IMR-90 (cell line): ENCODE measurements around the gene UMODL1. TPM values are rescaled to one million over a fixed set of nuclear protein-coding genes. Genes with fewer than 3 reads are reported as not detected.

Experiments
- ATAC-seq: fragments of 200-7000 bp; cut with Tn5 transposase; 2 replicates; pipeline ENCODE4 v1.9.1; 2020; ENCODE audit warnings: low read depth, mild to moderate bottlenecking, moderate library complexity
- BruUV-seq: library from RNA; stranded (reverse); fragments of 400-500 nt; replicated peaks from 2 replicates; lab custom pipeline; 2021; lab: Mats Ljungman, UMichigan
- CTCF ChIA-PET: fragments of 300-600 bp; formaldehyde crosslinking; extraction: SDS; loops from one replicate; lab custom pipeline; 2021; ENCODE audit warnings: antibody characterized with exemption; lab: Yijun Ruan, JAX
- POLR2A ChIA-PET: fragments of 300-600 bp; sonication (Branson Sonifier 250); formaldehyde crosslinking; loops from one replicate; lab custom pipeline; 2022; ENCODE audit warnings: antibody characterized with exemption; ENCODE audit not compliant: unreplicated experiment; lab: Charles Lee
- DNase-seq: peaks from one replicate; pipeline ENCODE4 v3.0.0; 2013
- H2AFZ ChIP-seq: replicated peaks from 2 replicates; pipeline ENCODE3; 2013; ENCODE audit warnings: low read length, mild to moderate bottlenecking; ENCODE audit not compliant: poor library complexity
- H2AK5ac ChIP-seq: 2 replicates; pipeline ENCODE4 v1.6.1; 2013; ENCODE audit warnings: low read depth, low read length, inconsistent platforms
- H2AK9ac ChIP-seq: replicated peaks from 2 replicates; pipeline ENCODE3; 2013; ENCODE audit warnings: mild to moderate bottlenecking, low read depth, low read length, moderate library complexity; ENCODE audit not compliant: poor library complexity
- H2BK120ac ChIP-seq: 2 replicates; pipeline ENCODE4 v1.6.1; 2013; ENCODE audit warnings: low read depth, low read length, inconsistent platforms
- H2BK15ac ChIP-seq: 3 replicates; pipeline ENCODE4 v1.6.1; 2013; ENCODE audit warnings: low read depth, low read length, inconsistent platforms
- H2BK20ac ChIP-seq: 2 replicates; pipeline ENCODE4 v1.6.1; 2013; ENCODE audit warnings: low read depth, mild to moderate bottlenecking, inconsistent platforms, low read length, moderate library complexity
- H2BK5ac ChIP-seq: 2 replicates; pipeline ENCODE4 v1.6.1; 2013; ENCODE audit warnings: mild to moderate bottlenecking, low read depth, low read length, inconsistent platforms; ENCODE audit not compliant: poor library complexity, severe bottlenecking
- H3K14ac ChIP-seq: replicated peaks from 2 replicates; pipeline ENCODE4 v1.6.1; 2013; ENCODE audit warnings: low read depth, low read length, inconsistent platforms
- H3K18ac ChIP-seq: 2 replicates; pipeline ENCODE4 v1.6.1; 2013; ENCODE audit warnings: low read depth, low read length, control low read depth
- H3K23ac ChIP-seq: 2 replicates; pipeline ENCODE4 v1.6.1; 2013; ENCODE audit warnings: low read depth, low read length, inconsistent platforms
- H3K27ac ChIP-seq: 2 replicates; pipeline ENCODE4 v1.5.1; 2013; ENCODE audit warnings: mild to moderate bottlenecking, control low read depth, low read length; ENCODE audit not compliant: insufficient read depth
- H3K27me3 ChIP-seq: 2 replicates; pipeline ENCODE4 v1.6.1; 2013; ENCODE audit warnings: low read length; ENCODE audit not compliant: control insufficient read depth, insufficient read depth
- H3K36me3 ChIP-seq: 2 replicates; pipeline ENCODE4 v1.6.1; 2013; ENCODE audit warnings: low read length, mixed read lengths; ENCODE audit not compliant: control insufficient read depth, insufficient read depth
- H3K4ac ChIP-seq: 2 replicates; pipeline ENCODE4 v1.6.1; 2013; ENCODE audit warnings: low read depth, low read length, inconsistent platforms
- H3K4me1 ChIP-seq: 2 replicates; pipeline ENCODE4 v1.6.1; 2013; ENCODE audit warnings: low read length, mixed read lengths; ENCODE audit not compliant: control insufficient read depth, insufficient read depth
- H3K4me2 ChIP-seq: 2 replicates; pipeline ENCODE4 v1.6.1; 2013; ENCODE audit warnings: low read depth, mild to moderate bottlenecking, control low read depth, low read length, moderate library complexity
- H3K4me3 ChIP-seq: 2 replicates; pipeline ENCODE4 v1.5.1; 2013; ENCODE audit warnings: low read depth, mild to moderate bottlenecking, control low read depth, low read length, moderate library complexity; ENCODE audit not compliant: insufficient read depth
- H3K56ac ChIP-seq: 2 replicates; pipeline ENCODE4 v1.6.1; 2013; ENCODE audit warnings: low read length, inconsistent platforms; ENCODE audit not compliant: insufficient read depth; ENCODE audit errors: extremely low read depth
- H3K79me1 ChIP-seq, 2 experiments: 2 replicates each; pipeline ENCODE4 v1.6.1; 2013; ENCODE audit warnings: low read length in 2 of 2, inconsistent platforms in 1 of 2, low read depth in 1 of 2
- H3K9ac ChIP-seq: 2 replicates; pipeline ENCODE4 v1.6.1; 2013; ENCODE audit warnings: low read depth, low read length, control low read depth
- H3K9me1 ChIP-seq: 2 replicates; pipeline ENCODE4 v1.6.1; 2013; ENCODE audit warnings: low read length, inconsistent platforms; ENCODE audit not compliant: insufficient read depth
- H3K9me3 ChIP-seq: 2 replicates; pipeline ENCODE4 v1.6.1; 2013; ENCODE audit warnings: low read length; ENCODE audit not compliant: control insufficient read depth, insufficient read depth
- H4K20me1 ChIP-seq: 2 replicates; pipeline ENCODE4 v1.6.1; 2013; ENCODE audit warnings: low read length, inconsistent platforms; ENCODE audit not compliant: insufficient read depth
- H4K5ac ChIP-seq: 2 replicates; pipeline ENCODE4 v1.6.1; 2013; ENCODE audit warnings: mild to moderate bottlenecking, low read depth, low read length, control low read depth
- H4K8ac ChIP-seq, 2 experiments: 2 replicates each; pipeline ENCODE4 v1.6.1; 2013; ENCODE audit warnings: low read depth in 2 of 2, low read length in 2 of 2, control low read depth in 1 of 2, inconsistent platforms in 1 of 2
- H4K91ac ChIP-seq: 2 replicates; pipeline ENCODE4 v1.6.1; 2013; ENCODE audit warnings: low read depth, low read length, inconsistent platforms; ENCODE audit not compliant: insufficient read depth
- BHLHE40 ChIP-seq: fragments of 150-350 bp; IDR thresholded peaks from 2 replicates; pipeline ENCODE4 v1.6.1; 2016; ENCODE audit warnings: mild to moderate bottlenecking, low read depth, low read length
- CEBPB ChIP-seq: IDR thresholded peaks from 2 replicates; pipeline ENCODE4 v1.6.1; 2012; ENCODE audit warnings: low read depth, low read length, improper control_type of control experiment
- CHD1 ChIP-seq: IDR thresholded peaks from 2 replicates; pipeline ENCODE4 v1.6.1; 2012; ENCODE audit warnings: low read depth, low read length, improper control_type of control experiment
- FOS ChIP-seq: fragments of 150-350 bp; IDR thresholded peaks from 2 replicates; pipeline ENCODE4 v1.6.1; 2016; ENCODE audit warnings: low read depth, low read length
- MAFK ChIP-seq: IDR thresholded peaks from 2 replicates; pipeline ENCODE4 v1.6.1; 2012; ENCODE audit warnings: low read depth, low read length, improper control_type of control experiment
- MAZ ChIP-seq: IDR thresholded peaks from 2 replicates; pipeline ENCODE4 v1.6.1; 2012; ENCODE audit warnings: low read depth, mild to moderate bottlenecking, low read length, improper control_type of control experiment, moderate library complexity, borderline replicate concordance
- MXI1 ChIP-seq: IDR thresholded peaks from 2 replicates; pipeline ENCODE4 v1.6.1; 2012; ENCODE audit warnings: low read depth, mild to moderate bottlenecking, low read length, moderate library complexity, borderline replicate concordance
- NFE2L2 ChIP-seq: fragments of 150-350 bp; IDR thresholded peaks from 2 replicates; pipeline ENCODE4 v1.6.1; 2016; ENCODE audit warnings: low read depth, mild to moderate bottlenecking, low read length
- POLR2A ChIP-seq: IDR thresholded peaks from 2 replicates; pipeline ENCODE4 v1.6.1; 2012; ENCODE audit warnings: mild to moderate bottlenecking, low read depth, low read length
- RAD21 ChIP-seq: IDR thresholded peaks from 2 replicates; pipeline ENCODE4 v1.6.1; 2012; ENCODE audit warnings: low read length, improper control_type of control experiment
- RCOR1 ChIP-seq: IDR thresholded peaks from 2 replicates; pipeline ENCODE4 v1.6.1; 2012; ENCODE audit warnings: mild to moderate bottlenecking, low read length, improper control_type of control experiment; ENCODE audit not compliant: insufficient replicate concordance
- RFX5 ChIP-seq: IDR thresholded peaks from 2 replicates; pipeline ENCODE4 v1.8.0; 2012; ENCODE audit warnings: low read depth, mild to moderate bottlenecking, low read length, moderate library complexity
- SMC3 ChIP-seq: fragments of 150-350 bp; IDR thresholded peaks from 2 replicates; pipeline ENCODE4 v1.6.1; 2016; ENCODE audit warnings: low read depth, mild to moderate bottlenecking, antibody characterized with exemption, low read length, moderate library complexity
- USF2 ChIP-seq: fragments of 150-350 bp; IDR thresholded peaks from 2 replicates; pipeline ENCODE4 v1.6.1; 2017; ENCODE audit warnings: mild to moderate bottlenecking, antibody characterized with exemption, low read length, low read depth
- WGBS, 2 experiments: methylation state at CpG; one replicate each; pipeline versions ENCODE4 v1.1.5 to v1.1.7; 2013; ENCODE audit warnings: missing lambda C conversion rate in 2 of 2; ENCODE audit not compliant: insufficient read length in 1 of 2; ENCODE audit errors: extremely low coverage in 2 of 2; 5-methylcytosine and 5-hydroxymethylcytosine counted together
- dilution Hi-C: fragments of 300-500 bp; cut with HindIII; formaldehyde crosslinking; loops from one replicate; pipeline ENCODE4 v1.14.3; 2018; ENCODE audit warnings: low sequenced_read_pairs; ENCODE audit not compliant: unreplicated experiment
- in situ Hi-C: fragments of 300-500 bp; cut with MboI; formaldehyde crosslinking; loops from 3 replicates; pipeline ENCODE4 v1.14.3; 2019; ENCODE audit warnings: low sequenced_read_pairs, inconsistent platforms, mixed read lengths
- intact Hi-C: fragments of 100-400 bp; cut with micrococcal nuclease; formaldehyde crosslinking; loops from 2 replicates; pipeline ENCODE4 v1.10.0; 2022
- polyA plus RNA-seq, 3 experiments: library from polyadenylated mRNA; depleted of rRNA; stranded (reverse); fragments of >200 nt; gene quantifications; 2 replicates each; pipeline ENCODE4 v1.2.3, GENCODE V29; 2012; ENCODE audit warnings: low replicate concordance in 1 of 3
- total RNA-seq: library from RNA; depleted of rRNA; stranded (reverse); fragments of >200 nt; gene quantifications from 2 replicates; pipeline ENCODE4 v1.2.3, GENCODE V29; 2012
- TF ChIP-seq, protein P1 (sequence below): fragments of 150-350 bp; IDR thresholded peaks from 2 replicates; pipeline ENCODE4 v1.6.1; 2016; ENCODE audit warnings: low read depth, mild to moderate bottlenecking, low read length, moderate library complexity, borderline replicate concordance
- TF ChIP-seq, protein P2 (sequence below): conservative IDR thresholded peaks from 2 replicates; pipeline ENCODE4 v1.5.1; 2012; ENCODE audit warnings: mild to moderate bottlenecking, low read depth, low read length, improper control_type of control experiment

Gene UMODL1
- total and polyA plus RNA-seq, 2 of the 4 experiments (the other 2 are of a cell fraction): 0.02 TPM; not detected in 1

DNA sequence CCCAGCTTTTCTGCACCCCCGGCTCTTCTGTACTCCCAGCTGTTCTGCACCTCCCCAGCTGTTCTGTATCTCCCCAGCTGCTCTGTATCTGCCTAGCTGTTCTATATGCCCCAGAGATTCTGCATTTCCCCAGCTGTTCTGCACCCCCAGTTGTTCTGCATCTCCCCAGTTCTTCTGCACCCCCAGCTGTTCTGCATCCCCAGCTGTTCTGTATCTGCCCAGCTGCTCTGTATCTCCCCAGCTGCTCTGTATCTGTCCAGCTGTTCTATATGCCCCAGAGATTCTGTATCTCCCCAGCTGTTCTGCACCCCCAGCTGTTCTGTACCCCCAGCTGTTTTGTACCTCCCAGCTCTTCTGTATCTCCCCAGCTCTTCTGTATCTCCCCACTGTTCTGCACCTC is 41.1 kb downstream of the UMODL1 start:
- H4K91ac ChIP-seq: no peak overlapping the region
- BruUV-seq: no TSS peak
- H3K27me3 ChIP-seq: peaks cover 8% of the 10 kb centered on the region; the same call in 1 of the 2 replicates
- no peak overlapping the region for H2BK120ac ChIP-seq
- ATAC-seq: no peak
- WGBS, 2 experiments: 60% methylated on average over 1 of the region's 1 CpG; no CpG with 5 or more reads in 1 of the 2 experiments
- H3K79me1 ChIP-seq: no peaks in the 10 kb centered on the region
- no peak overlapping the region for H4K8ac ChIP-seq
- no peak overlapping the region for H3K56ac ChIP-seq
- in situ Hi-C loops: loop anchor here (10.0 kb wide), 1 partner anchor 497 kb away; no protein-coding TSS in a partner anchor
- TF ChIP-seq FOS: no peak
- TF ChIP-seq MAFK: no peak
- no peak for TF ChIP-seq RAD21
- TF ChIP-seq USF2: no peak
- no peak for TF ChIP-seq CHD1
- TF ChIP-seq NFE2L2: no peak
- no peak for TF ChIP-seq MXI1
- TF ChIP-seq POLR2A: no peak
- TF ChIP-seq, protein P1, sequence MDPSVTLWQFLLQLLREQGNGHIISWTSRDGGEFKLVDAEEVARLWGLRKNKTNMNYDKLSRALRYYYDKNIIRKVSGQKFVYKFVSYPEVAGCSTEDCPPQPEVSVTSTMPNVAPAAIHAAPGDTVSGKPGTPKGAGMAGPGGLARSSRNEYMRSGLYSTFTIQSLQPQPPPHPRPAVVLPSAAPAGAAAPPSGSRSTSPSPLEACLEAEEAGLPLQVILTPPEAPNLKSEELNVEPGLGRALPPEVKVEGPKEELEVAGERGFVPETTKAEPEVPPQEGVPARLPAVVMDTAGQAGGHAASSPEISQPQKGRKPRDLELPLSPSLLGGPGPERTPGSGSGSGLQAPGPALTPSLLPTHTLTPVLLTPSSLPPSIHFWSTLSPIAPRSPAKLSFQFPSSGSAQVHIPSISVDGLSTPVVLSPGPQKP: no peak
- TF ChIP-seq RCOR1: no peak
- TF ChIP-seq, protein P2, sequence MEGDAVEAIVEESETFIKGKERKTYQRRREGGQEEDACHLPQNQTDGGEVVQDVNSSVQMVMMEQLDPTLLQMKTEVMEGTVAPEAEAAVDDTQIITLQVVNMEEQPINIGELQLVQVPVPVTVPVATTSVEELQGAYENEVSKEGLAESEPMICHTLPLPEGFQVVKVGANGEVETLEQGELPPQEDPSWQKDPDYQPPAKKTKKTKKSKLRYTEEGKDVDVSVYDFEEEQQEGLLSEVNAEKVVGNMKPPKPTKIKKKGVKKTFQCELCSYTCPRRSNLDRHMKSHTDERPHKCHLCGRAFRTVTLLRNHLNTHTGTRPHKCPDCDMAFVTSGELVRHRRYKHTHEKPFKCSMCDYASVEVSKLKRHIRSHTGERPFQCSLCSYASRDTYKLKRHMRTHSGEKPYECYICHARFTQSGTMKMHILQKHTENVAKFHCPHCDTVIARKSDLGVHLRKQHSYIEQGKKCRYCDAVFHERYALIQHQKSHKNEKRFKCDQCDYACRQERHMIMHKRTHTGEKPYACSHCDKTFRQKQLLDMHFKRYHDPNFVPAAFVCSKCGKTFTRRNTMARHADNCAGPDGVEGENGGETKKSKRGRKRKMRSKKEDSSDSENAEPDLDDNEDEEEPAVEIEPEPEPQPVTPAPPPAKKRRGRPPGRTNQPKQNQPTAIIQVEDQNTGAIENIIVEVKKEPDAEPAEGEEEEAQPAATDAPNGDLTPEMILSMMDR: no peak
- TF ChIP-seq CEBPB: no peak
- no peak for TF ChIP-seq RFX5
- TF ChIP-seq BHLHE40: no peak
- TF ChIP-seq SMC3: no peak
- no peak for TF ChIP-seq MAZ
- H2BK5ac ChIP-seq: no peak overlapping the region
- no peak overlapping the region for H3K4me2 ChIP-seq
- H2AFZ ChIP-seq: no peak overlapping the region
- POLR2A ChIA-PET: no interaction called here
- H3K18ac ChIP-seq: no peak overlapping the region
- H3K4me3 ChIP-seq: no peak overlapping the region
- CTCF ChIA-PET: interaction anchor here (1.1 kb wide), 1 partner anchor 105 kb away, joined by 3 read pairs; no protein-coding TSS in a partner anchor
- no peak overlapping the region for H2BK15ac ChIP-seq
- peaks cover 6% of the 10 kb centered on the region; the same call in 1 of the 2 replicates for H3K4me1 ChIP-seq
- H2AK9ac ChIP-seq: no peak overlapping the region
- intact Hi-C loops: no loop called here
- H3K9ac ChIP-seq: no peak overlapping the region
- no peak overlapping the region for H3K4ac ChIP-seq
- H3K9me1 ChIP-seq: no peaks in the 10 kb centered on the region
- no peak overlapping the region for H3K14ac ChIP-seq
- H3K9me3 ChIP-seq: no peaks in the 10 kb centered on the region
- H3K36me3 ChIP-seq: no peaks in the 10 kb centered on the region
- DNase-seq: no peak
- H2AK5ac ChIP-seq: no peak overlapping the region
- no peak overlapping the region for H4K5ac ChIP-seq
- H4K20me1 ChIP-seq: no peaks in the 10 kb centered on the region
- no peak overlapping the region for H2BK20ac ChIP-seq
- dilution Hi-C loops: no loop called here
- no peak overlapping the region for H3K27ac ChIP-seq
- no peak overlapping the region for H3K23ac ChIP-seq
